HEK293 (cell line): ENCODE results near the gene ABCC2.

Experiments used
- CTCF ChIA-PET: fragments of 350-600 bp; formaldehyde crosslinking; extraction: SDS; loops from one replicate; lab custom pipeline; 2021; ENCODE audit warnings: antibody characterized with exemption; lab: Yijun Ruan, JAX
- POLR2A ChIA-PET: fragments of 300-600 bp; formaldehyde crosslinking; extraction: SDS; loops from one replicate; lab custom pipeline; 2020; ENCODE audit warnings: antibody characterized with exemption, inconsistent platforms; lab: Yijun Ruan, JAX
- H3K27ac ChIP-seq: fragments of 200-500 bp; sonication (Bioruptor generic); 2 replicates; pipeline ENCODE4 v1.5.1; 2014; ENCODE audit warnings: low read depth, low read length, control low read depth, inconsistent platforms; ENCODE audit errors: extremely low read depth
- H3K36me3 ChIP-seq, 2 experiments: fragments of 200-500 bp in 1 of 2; sonication (Bioruptor generic) in 1 of 2; 1 replicate in 1 of 2; 2 replicates in 1 of 2; pipeline ENCODE4 v1.5.1; 2014 to 2017; ENCODE audit warnings: inconsistent platforms in 2 of 2, low read length in 2 of 2; ENCODE audit not compliant: control insufficient read depth in 2 of 2, insufficient read depth in 1 of 2
- H3K4me1 ChIP-seq: fragments of 200-500 bp; sonication (Bioruptor generic); 2 replicates; pipeline ENCODE4 v1.5.1; 2014; ENCODE audit warnings: mild to moderate bottlenecking, low read length, inconsistent platforms; ENCODE audit not compliant: control insufficient read depth, insufficient read depth
- H3K4me3 ChIP-seq: 2 replicates; pipeline ENCODE4 v1.5.1; 2011; ENCODE audit warnings: low read depth, mild to moderate bottlenecking, control low read depth, low read length, moderate library complexity
- H3K9me3 ChIP-seq: fragments of 200-500 bp; sonication (Bioruptor generic); 2 replicates; pipeline ENCODE4 v1.5.1; 2014; ENCODE audit warnings: low read depth, low read length, inconsistent platforms; ENCODE audit not compliant: control insufficient read depth, insufficient read depth
- GLI4 ChIP-seq: fragments of 450-650 bp; formaldehyde crosslinking; IDR thresholded peaks from 2 replicates; pipeline ENCODE4 v1.5.1; 2016; ENCODE audit warnings: missing biosample characterization, missing genetic modification characterization
- KLF16 ChIP-seq: fragments of 450-650 bp; formaldehyde crosslinking; IDR thresholded peaks from 2 replicates; pipeline ENCODE4 v1.5.1; 2017; ENCODE audit warnings: missing biosample characterization, missing genetic modification characterization
- OSR2 ChIP-seq: fragments of 450-650 bp; formaldehyde crosslinking; IDR thresholded peaks from 2 replicates; pipeline ENCODE4 v1.5.1; 2016; ENCODE audit warnings: missing biosample characterization, missing genetic modification characterization
- TRIM28 ChIP-seq: IDR thresholded peaks from 2 replicates; pipeline ENCODE4 v1.6.1; 2011; ENCODE audit warnings: low read length, control low read depth, borderline replicate concordance
- ZBTB49 ChIP-seq: fragments of 450-650 bp; formaldehyde crosslinking; IDR thresholded peaks from 2 replicates; pipeline ENCODE4 v1.5.1; 2016; ENCODE audit warnings: missing biosample characterization, missing genetic modification characterization, low read depth
- ZBTB6 ChIP-seq: fragments of 450-650 bp; formaldehyde crosslinking; IDR thresholded peaks from 2 replicates; pipeline ENCODE4 v1.5.1; 2017; ENCODE audit warnings: missing biosample characterization, missing genetic modification characterization
- ZNF121 ChIP-seq: fragments of 450-650 bp; formaldehyde crosslinking; IDR thresholded peaks from 2 replicates; pipeline ENCODE4 v1.5.1; 2016; ENCODE audit warnings: missing biosample characterization, missing genetic modification characterization
- ZNF155 ChIP-seq: fragments of 450-650 bp; formaldehyde crosslinking; IDR thresholded peaks from 2 replicates; pipeline ENCODE4 v1.5.1; 2016; ENCODE audit warnings: missing biosample characterization, missing genetic modification characterization
- ZNF174 ChIP-seq: fragments of 450-650 bp; formaldehyde crosslinking; IDR thresholded peaks from 2 replicates; pipeline ENCODE4 v1.5.0; 2017; ENCODE audit warnings: missing biosample characterization, mild to moderate bottlenecking, missing genetic modification characterization
- ZNF2 ChIP-seq: fragments of 450-650 bp; formaldehyde crosslinking; IDR thresholded peaks from 2 replicates; pipeline ENCODE4 v1.5.1; 2016; ENCODE audit warnings: missing biosample characterization, missing genetic modification characterization
- ZNF23 ChIP-seq: fragments of 450-650 bp; formaldehyde crosslinking; IDR thresholded peaks from 2 replicates; pipeline ENCODE4 v1.5.1; 2016; ENCODE audit warnings: missing biosample characterization, missing genetic modification characterization, borderline replicate concordance
- ZNF280C ChIP-seq: fragments of 450-650 bp; formaldehyde crosslinking; IDR thresholded peaks from 2 replicates; pipeline ENCODE4 v1.5.1; 2016; ENCODE audit warnings: missing biosample characterization, missing genetic modification characterization
- ZNF292 ChIP-seq: fragments of 450-650 bp; formaldehyde crosslinking; IDR thresholded peaks from 2 replicates; pipeline ENCODE4 v1.5.1; 2016; ENCODE audit warnings: low read depth, missing biosample characterization, missing genetic modification characterization, borderline replicate concordance
- ZNF394 ChIP-seq: fragments of 450-650 bp; formaldehyde crosslinking; IDR thresholded peaks from 2 replicates; pipeline ENCODE4 v1.5.1; 2016; ENCODE audit warnings: missing biosample characterization, missing genetic modification characterization, mild to moderate bottlenecking, moderate library complexity, borderline replicate concordance
- ZNF416 ChIP-seq: fragments of 450-650 bp; formaldehyde crosslinking; IDR thresholded peaks from 2 replicates; pipeline ENCODE4 v1.5.1; 2016; ENCODE audit warnings: missing biosample characterization, missing genetic modification characterization
- ZNF513 ChIP-seq: fragments of 450-650 bp; IDR thresholded peaks from 2 replicates; pipeline ENCODE4 v1.5.1; 2018; ENCODE audit warnings: missing biosample characterization, missing genetic modification characterization
- ZNF610 ChIP-seq: fragments of 450-650 bp; formaldehyde crosslinking; IDR thresholded peaks from 2 replicates; pipeline ENCODE4 v1.5.1; 2016; ENCODE audit warnings: missing biosample characterization, missing genetic modification characterization, borderline replicate concordance
- ZNF660 ChIP-seq: fragments of 450-650 bp; IDR thresholded peaks from 2 replicates; pipeline ENCODE4 v1.5.1; 2018; ENCODE audit warnings: missing biosample characterization, mild to moderate bottlenecking, missing genetic modification characterization
- ZNF677 ChIP-seq: fragments of 450-650 bp; IDR thresholded peaks from 2 replicates; pipeline ENCODE4 v1.5.0; 2018; ENCODE audit warnings: missing biosample characterization, mild to moderate bottlenecking, missing genetic modification characterization, moderate library complexity
- ZNF777 ChIP-seq: fragments of 450-650 bp; formaldehyde crosslinking; IDR thresholded peaks from 2 replicates; pipeline ENCODE4 v1.5.1; 2017; ENCODE audit warnings: missing biosample characterization, missing genetic modification characterization, borderline replicate concordance
- ZNF843 ChIP-seq: fragments of 450-650 bp; formaldehyde crosslinking; IDR thresholded peaks from 2 replicates; pipeline ENCODE4 v1.5.1; 2016; ENCODE audit warnings: missing biosample characterization, missing genetic modification characterization

Gene ABCC2

GRCh38 chr10:99784016-99784726, 1.7 kb downstream of the ABCC2 start:
- Histone ChIP-seq H3K4me1 (peaks cover 10% of the 10 kb centered on the region), H3K9me3 (no peaks in the 10 kb centered on the region), H3K36me3 (no peaks in the 10 kb centered on the region), H3K4me3 (no peak overlapping the region), H3K27ac (no peak overlapping the region)
- POLR2A ChIA-PET, result interaction anchor here (0.6 kb wide), 1 partner anchor 22 kb away, joined by 3 read pairs; no protein-coding TSS in a partner anchor
- no peak for TF ChIP-seq ZNF280C (tag by site-specific recombination)
- no peak for TF ChIP-seq ZBTB6 (tag by site-specific recombination)
- no peak for TF ChIP-seq ZNF292
- TF ChIP-seq ZNF677 (tag by site-specific recombination), result no peak
- TF ChIP-seq ZNF660 (tag by site-specific recombination), result 0 out of 2 replicates have a peak, but pooled peaks have one; percentile 28
- TF ChIP-seq ZNF610 (tag by site-specific recombination), result no peak
- CTCF ChIA-PET, result no interaction called here

GRCh38 chr10:99784727-99785441, 2.4 kb downstream of the ABCC2 start:
- CTCF ChIA-PET, result interaction anchor here (0.5 to 1.1 kb wide), 2 partner anchors 22 to 385 kb away, joined by 3 read pairs; no protein-coding TSS in a partner anchor
- H3K36me3 ChIP-seq, result no peaks in the 10 kb centered on the region
- no peak overlapping the region for H3K4me3 ChIP-seq
- no peaks in the 10 kb centered on the region for H3K9me3 ChIP-seq
- TF ChIP-seq GLI4 (tag by site-specific recombination), result no peak
- TF ChIP-seq ZNF416 (tag by site-specific recombination), result no peak
- TF ChIP-seq ZNF155 (tag by site-specific recombination), result no peak
- TF ChIP-seq ZNF121, result no peak
- TF ChIP-seq KLF16 (tag by site-specific recombination), result no peak
- TF ChIP-seq ZBTB49 (tag by site-specific recombination), result no peak
- TF ChIP-seq ZNF174, result no peak
- TF ChIP-seq ZNF2 (tag by site-specific recombination), result no peak
- TF ChIP-seq TRIM28, result no peak
- TF ChIP-seq ZNF843 (tag by site-specific recombination), result no peak
- no peak for TF ChIP-seq ZNF23 (tag by site-specific recombination)
- TF ChIP-seq ZNF513 (tag by site-specific recombination), result no peak
- no peak for TF ChIP-seq ZNF394 (tag by site-specific recombination)
- no peak for TF ChIP-seq ZNF777 (tag by site-specific recombination)
- no peak for TF ChIP-seq OSR2 (tag by site-specific recombination)
- TF ChIP-seq, all 188 proteins: peak for 0
- POLR2A ChIA-PET, result interaction anchor here (0.6 to 1.2 kb wide), 2 partner anchors 22 to 53 kb away, joined by 3 to 4 read pairs; partner anchors contain the start of genes COX15 and CUTC
- H3K27ac ChIP-seq, result no peak overlapping the region
- peaks cover 4% of the 10 kb centered on the region; the same call in 1 of the 2 replicates for H3K4me1 ChIP-seq
